A549 (cell line): ENCODE measurements around the gene CREBL2. TPM values are rescaled to one million over a fixed set of nuclear protein-coding genes. Genes with fewer than 3 reads are reported as not detected.

ENCODE experiments used
- ATAC-seq, 2 experiments: fragments of 200-7000 bp in 1 of 2; fragments of >200 bp in 1 of 2; cut with Nextera tagmentation in 1 of 2; cut with Tn5 transposase in 1 of 2; 3 replicates each; pipeline versions ENCODE4 v1.8.0 to v1.9.1; 2018 to 2020; ENCODE audit warnings: mild to moderate bottlenecking in 1 of 2, moderate library complexity in 1 of 2
- CTCF ChIA-PET: fragments of 300-600 bp; sonication (Branson Sonifier 250); formaldehyde crosslinking; extraction: SDS; loops from one replicate; lab custom pipeline; 2021; ENCODE audit warnings: antibody characterized with exemption, inconsistent platforms; lab: Yijun Ruan, JAX
- POLR2A ChIA-PET: fragments of 350-600 bp; formaldehyde crosslinking; extraction: SDS; loops from one replicate; lab custom pipeline; 2021; ENCODE audit warnings: antibody characterized with exemption, inconsistent platforms; lab: Yijun Ruan, JAX
- DNase-seq, 2 experiments: peaks; one replicate each; pipeline versions ENCODE4 v3.0.0 to v3.0.0-alpha.2; 2011 to 2016; ENCODE audit warnings: low read depth in 1 of 2, low spot score in 1 of 2
- FAIRE-seq: peaks from 2 replicates; lab custom pipeline; 2011; peaks lifted over from hg19 to GRCh38; lab: Jason Lieb, UNC
- H3K27ac ChIP-seq, 2 experiments: fragments of >200 bp; sonication (Bioruptor Twin); formaldehyde crosslinking; 3 replicates each; pipeline ENCODE4 v1.5.1; 2016 to 2017
- H3K4me1 ChIP-seq: fragments of >200 bp; sonication (Bioruptor Twin); formaldehyde crosslinking; 3 replicates; pipeline ENCODE4 v1.6.1; 2016
- H3K4me2 ChIP-seq: fragments of >200 bp; sonication (Bioruptor Twin); formaldehyde crosslinking; 3 replicates; pipeline ENCODE4 v1.6.1; 2016
- H3K4me3 ChIP-seq: fragments of >200 bp; sonication (Bioruptor Twin); formaldehyde crosslinking; 3 replicates; pipeline ENCODE4 v1.5.1; 2016
- H3K9me3 ChIP-seq: fragments of >200 bp; sonication (Bioruptor Twin); formaldehyde crosslinking; 3 replicates; pipeline ENCODE4 v1.6.1; 2016
- BCL3 ChIP-seq: fragments of >200 bp; sonication (Bioruptor Twin); formaldehyde crosslinking; IDR thresholded peaks from 3 replicates; pipeline ENCODE4 v1.6.1; 2016
- CBX2 ChIP-seq: fragments of 200-600 bp; sonication (generic); IDR thresholded peaks from 2 replicates; pipeline ENCODE4 v1.6.1; 2016; ENCODE audit warnings: low read depth, mild to moderate bottlenecking, borderline replicate concordance
- CBX8 ChIP-seq: fragments of 200-600 bp; sonication (generic); IDR thresholded peaks from 2 replicates; pipeline ENCODE4 v1.6.1; 2016
- CEBPB ChIP-seq, 2 experiments: fragments of >200 bp in 1 of 2; sonication (Bioruptor Twin) in 1 of 2; formaldehyde crosslinking in 1 of 2; IDR thresholded peaks; 2 replicates each; pipeline ENCODE4 v1.6.1; 2012 to 2016
- CHD2 ChIP-seq: fragments of 150-350 bp; IDR thresholded peaks from 2 replicates; pipeline ENCODE4 v1.6.1; 2014; ENCODE audit warnings: low read length; ENCODE audit not compliant: partially characterized antibody
- CHD4 ChIP-seq: fragments of 200-600 bp; sonication (generic); IDR thresholded peaks from 2 replicates; pipeline ENCODE4 v1.6.1; 2016; ENCODE audit warnings: antibody characterized with exemption, mild to moderate bottlenecking, borderline replicate concordance
- EHF ChIP-seq: fragments of 250-450 bp; sonication (Bioruptor Pico); IDR thresholded peaks from 2 replicates; pipeline ENCODE4 v1.5.0; 2020; ENCODE audit warnings: mild to moderate bottlenecking
- EHMT2 ChIP-seq: fragments of 200-600 bp; sonication (generic); IDR thresholded peaks from 2 replicates; pipeline ENCODE4 v1.6.1; 2016; ENCODE audit warnings: antibody characterized with exemption, low read depth, mild to moderate bottlenecking, moderate library complexity
- ESRRA ChIP-seq: fragments of 150-350 bp; IDR thresholded peaks from 2 replicates; pipeline ENCODE4 v1.6.1; 2014; ENCODE audit warnings: mild to moderate bottlenecking, low read length, borderline replicate concordance
- GATA3 ChIP-seq: IDR thresholded peaks from 2 replicates; pipeline ENCODE4 v1.6.1; 2012; ENCODE audit warnings: borderline replicate concordance
- HDAC2 ChIP-seq: fragments of 200-600 bp; sonication (generic); IDR thresholded peaks from 2 replicates; pipeline ENCODE4 v1.6.1; 2016
- HOXB13 ChIP-seq: fragments of 250-450 bp; sonication (Bioruptor Pico); IDR thresholded peaks from 2 replicates; pipeline ENCODE4 v1.5.0; 2020; ENCODE audit warnings: low read depth, mild to moderate bottlenecking, moderate library complexity
- JUN ChIP-seq, 2 experiments: fragments of >200 bp; sonication (Bioruptor Twin); formaldehyde crosslinking; IDR thresholded peaks; 2 replicates in 1 of 2; 3 replicates in 1 of 2; pipeline ENCODE4 v1.6.1; 2016 to 2017
- JUNB ChIP-seq: fragments of >200 bp; sonication (Bioruptor Twin); formaldehyde crosslinking; IDR thresholded peaks from 2 replicates; pipeline ENCODE4 v1.6.1; 2016
- KDM1A ChIP-seq: fragments of 200-600 bp; sonication (generic); IDR thresholded peaks from 2 replicates; pipeline ENCODE4 v1.6.1; 2016; ENCODE audit warnings: low read depth, mild to moderate bottlenecking
- MAFK ChIP-seq: fragments of 450-650 bp; IDR thresholded peaks from 2 replicates; pipeline ENCODE4 v1.6.1; 2014; ENCODE audit not compliant: partially characterized antibody
- MAX ChIP-seq: IDR thresholded peaks from 2 replicates; pipeline ENCODE4 v1.6.1; 2012
- NPAS2 ChIP-seq: fragments of 250-450 bp; sonication (Bioruptor Pico); IDR thresholded peaks from 2 replicates; pipeline ENCODE4 v1.8.0; 2022; ENCODE audit warnings: mild to moderate bottlenecking, moderate library complexity, borderline replicate concordance
- TFCP2L1 ChIP-seq: fragments of 250-450 bp; sonication (Bioruptor Pico); IDR thresholded peaks from 2 replicates; pipeline ENCODE4 v1.5.0; 2021; ENCODE audit warnings: mild to moderate bottlenecking
- ZC3H11A ChIP-seq: fragments of 450-650 bp; IDR thresholded peaks from 2 replicates; pipeline ENCODE4 v1.6.1; 2014; ENCODE audit warnings: antibody characterized with exemption, mild to moderate bottlenecking
- ZNF302 ChIP-seq: fragments of 250-450 bp; sonication (Bioruptor Pico); IDR thresholded peaks from 2 replicates; pipeline ENCODE4 v1.9.0; 2021; ENCODE audit warnings: inconsistent platforms, mild to moderate bottlenecking, moderate library complexity
- WGBS: methylation state at CpG from one replicate; pipeline ENCODE4 v1.1.6; 2017; ENCODE audit errors: missing lambda C conversion rate; 5-methylcytosine and 5-hydroxymethylcytosine counted together
- polyA plus RNA-seq, 4 experiments: library from polyadenylated mRNA; depleted of rRNA in 3 of 4; stranded (reverse); fragments of >200 nt; fragmentation: RNase III in 1 of 4; extraction: RNeasy Plus Mini Kit Qiagen cat#74134 plus additional on column Dnase treatment in 1 of 4; gene quantifications; 2 replicates in 3 of 4; 3 replicates in 1 of 4; pipeline ENCODE4 v1.2.3, GENCODE V29; 2011 to 2017
- TF ChIP-seq, protein P1 (sequence below): fragments of >200 bp; sonication (Bioruptor Twin); formaldehyde crosslinking; IDR thresholded peaks from 3 replicates; pipeline ENCODE4 v1.5.1; 2016
- TF ChIP-seq, protein P2 (sequence below): fragments of 250-450 bp; sonication (Bioruptor Pico); IDR thresholded peaks from 2 replicates; pipeline ENCODE4 v1.5.0; 2020; ENCODE audit warnings: low read depth, mild to moderate bottlenecking, moderate library complexity

Gene CREBL2
- polyA plus RNA-seq, 2 of the 4 experiments (the other 2 are of a cell fraction) = 24.3 to 31.4 TPM

DNA sequence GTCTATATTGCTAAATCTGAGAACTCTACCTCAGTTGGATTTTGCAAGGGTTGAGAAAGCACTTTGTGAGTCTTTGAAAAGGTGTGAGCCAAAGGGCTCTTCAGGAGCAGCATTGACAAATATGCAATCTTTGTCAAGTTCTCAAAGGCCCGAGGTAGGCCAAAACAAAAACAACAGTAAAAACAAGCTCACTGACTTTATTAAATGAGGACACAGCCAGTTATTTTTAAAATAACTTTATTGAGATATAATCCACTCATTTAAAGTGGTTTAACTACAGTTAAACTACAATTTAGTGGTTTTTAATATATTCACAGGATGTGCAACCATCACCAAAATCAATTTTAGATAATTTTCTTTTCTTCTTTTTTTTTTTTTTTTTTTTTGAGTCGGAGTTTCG is 2.0 kb upstream of the CREBL2 start:
- POLR2A ChIA-PET = no interaction called here
- no peak for ATAC-seq
- CTCF ChIA-PET = interaction anchor here (0.7 to 1.4 kb wide), 6 partner anchors 19 to 238 kb away, joined by 3 to 4 read pairs (median 3); no protein-coding TSS in a partner anchor

GRCh38 chr12:12610711-12611110 is 965 bp upstream of the CREBL2 start:
- POLR2A ChIA-PET = interaction anchor here (0.9 kb wide), 1 partner anchor 72 kb away, joined by 3 read pairs; no protein-coding TSS in a partner anchor
- H3K27ac ChIP-seq = peak overlapping the region; percentile 89 to 91
- no peak for ATAC-seq
- H3K4me3 ChIP-seq = peak overlapping the region; percentile 65
- WGBS = 94% methylated on average over 4 of the region's 4 CpGs
- no peak for FAIRE-seq
- H3K4me1 ChIP-seq = peaks cover 32% of the 10 kb centered on the region
- no peaks in the 10 kb centered on the region for H3K9me3 ChIP-seq
- no peak for DNase-seq
- TF ChIP-seq, protein P1, sequence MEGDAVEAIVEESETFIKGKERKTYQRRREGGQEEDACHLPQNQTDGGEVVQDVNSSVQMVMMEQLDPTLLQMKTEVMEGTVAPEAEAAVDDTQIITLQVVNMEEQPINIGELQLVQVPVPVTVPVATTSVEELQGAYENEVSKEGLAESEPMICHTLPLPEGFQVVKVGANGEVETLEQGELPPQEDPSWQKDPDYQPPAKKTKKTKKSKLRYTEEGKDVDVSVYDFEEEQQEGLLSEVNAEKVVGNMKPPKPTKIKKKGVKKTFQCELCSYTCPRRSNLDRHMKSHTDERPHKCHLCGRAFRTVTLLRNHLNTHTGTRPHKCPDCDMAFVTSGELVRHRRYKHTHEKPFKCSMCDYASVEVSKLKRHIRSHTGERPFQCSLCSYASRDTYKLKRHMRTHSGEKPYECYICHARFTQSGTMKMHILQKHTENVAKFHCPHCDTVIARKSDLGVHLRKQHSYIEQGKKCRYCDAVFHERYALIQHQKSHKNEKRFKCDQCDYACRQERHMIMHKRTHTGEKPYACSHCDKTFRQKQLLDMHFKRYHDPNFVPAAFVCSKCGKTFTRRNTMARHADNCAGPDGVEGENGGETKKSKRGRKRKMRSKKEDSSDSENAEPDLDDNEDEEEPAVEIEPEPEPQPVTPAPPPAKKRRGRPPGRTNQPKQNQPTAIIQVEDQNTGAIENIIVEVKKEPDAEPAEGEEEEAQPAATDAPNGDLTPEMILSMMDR = no peak
- TF ChIP-seq TFCP2L1 (no peak), CBX8 (no peak), EHMT2 (no peak), NPAS2 (CRISPR knock-in tag) (no peak), ZC3H11A (no peak), CBX2 (no peak), GATA3 (no peak)
- CTCF ChIA-PET = interaction anchor here (0.6 kb wide), 1 partner anchor 213 kb away, joined by 4 read pairs; no protein-coding TSS in a partner anchor
- peak overlapping the region; percentile 92 for H3K4me2 ChIP-seq

More for the DNA sequence above, 2.0 kb upstream of the CREBL2 start:
- H3K9me3 ChIP-seq = no peaks in the 10 kb centered on the region
- FAIRE-seq (no peak), DNase-seq (no peak)
- peaks cover 32% of the 10 kb centered on the region for H3K4me1 ChIP-seq
- no peak overlapping the region for H3K4me3 ChIP-seq
- 89% methylated on average over 3 of the region's 3 CpGs for WGBS
- TF ChIP-seq, protein P1 = no peak
- TF ChIP-seq MAX (no peak), GATA3 (no peak), JUN (IDR thresholded peaks at IDR 0.05) (no peak), ESRRA (no peak), CEBPB (IDR thresholded peaks at IDR 0.05) (no peak), HOXB13 (CRISPR knock-in tag) (no peak), CHD2 (no peak), ZNF302 (no peak), MAFK (no peak), JUNB (no peak), NPAS2 (CRISPR knock-in tag) (no peak)
- no peak overlapping the region for H3K4me2 ChIP-seq
- H3K27ac ChIP-seq = no peak overlapping the region

DNA sequence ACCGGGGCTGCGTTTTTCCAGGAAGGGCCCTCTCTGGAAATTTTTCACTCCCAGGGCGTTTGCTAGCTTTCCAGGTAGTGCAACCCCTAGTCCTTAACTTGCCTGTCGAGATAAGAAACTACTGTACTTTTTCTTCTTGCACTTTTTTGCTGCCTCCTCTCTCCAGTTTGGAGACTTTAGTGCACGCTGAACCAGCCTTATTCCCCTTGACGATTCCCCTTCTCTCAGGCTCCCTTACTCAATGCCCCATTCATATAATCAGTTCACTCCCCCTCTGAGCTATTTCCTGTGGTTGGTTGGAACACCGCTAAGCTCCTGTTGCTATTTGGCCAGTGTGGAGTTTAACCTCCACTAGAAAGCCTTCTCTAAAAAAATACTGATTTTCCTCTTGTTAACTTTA is 682 bp downstream of the CREBL2 start:
- TF ChIP-seq, protein P2, sequence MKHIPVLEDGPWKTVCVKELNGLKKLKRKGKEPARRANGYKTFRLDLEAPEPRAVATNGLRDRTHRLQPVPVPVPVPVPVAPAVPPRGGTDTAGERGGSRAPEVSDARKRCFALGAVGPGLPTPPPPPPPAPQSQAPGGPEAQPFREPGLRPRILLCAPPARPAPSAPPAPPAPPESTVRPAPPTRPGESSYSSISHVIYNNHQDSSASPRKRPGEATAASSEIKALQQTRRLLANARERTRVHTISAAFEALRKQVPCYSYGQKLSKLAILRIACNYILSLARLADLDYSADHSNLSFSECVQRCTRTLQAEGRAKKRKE (CRISPR knock-in tag) = no peak
- TF ChIP-seq CHD4 = no peak
- TF ChIP-seq BCL3 = no peak
- TF ChIP-seq TFCP2L1 = no peak
- TF ChIP-seq HDAC2 = no peak
- no peak for TF ChIP-seq EHF (CRISPR knock-in tag)
- TF ChIP-seq MAX = no peak
- TF ChIP-seq KDM1A = no peak
- ATAC-seq (peak; percentile 26 to 55; a peak in 4 of 6 replicates), FAIRE-seq (no peak), DNase-seq (peak; percentile 31 to 35)
- 1% methylated on average over 7 of the region's 7 CpGs for WGBS
- Histone ChIP-seq H3K4me1 (peaks cover 36% of the 10 kb centered on the region), H3K27ac (peak overlapping the region; percentile 89 to 91), H3K9me3 (no peaks in the 10 kb centered on the region), H3K4me3 (peak overlapping the region; percentile 65), H3K4me2 (peak overlapping the region; percentile 92)
- ChIA-PET POLR2A (interaction anchor here (1.2 to 1.5 kb wide), 2 partner anchors 48 to 255 kb away, joined by 3 to 4 read pairs; partner anchors contain the start of gene BORCS5), CTCF (interaction anchor here (0.5 to 2.6 kb wide), 3 partner anchors 11 to 49 kb away, joined by 3 to 7 read pairs (median 3); partner anchors contain the start of gene DUSP16)
